GM12878 (cell line): Measurements from ENCODE around the gene SLAIN2. TPM values are rescaled to one million over a fixed set of nuclear protein-coding genes. Genes with fewer than 3 reads are reported as not detected.

ENCODE experiments used
- ATAC-seq: fragments of 200-7000 bp; cut with Tn5 transposase; 3 replicates; pipeline ENCODE4 v1.9.1; 2020; ENCODE audit warnings: mild to moderate bottlenecking, moderate library complexity
- BruUV-seq: library from RNA; stranded (reverse); fragments of 400-500 nt; replicated peaks from 2 replicates; lab custom pipeline; 2021; lab: Mats Ljungman, UMichigan
- CTCF ChIA-PET: fragments of 300-600 bp; sonication (Branson Sonifier 250); formaldehyde crosslinking; extraction: SDS; loops from one replicate; lab custom pipeline; 2021; ENCODE audit warnings: inconsistent platforms; lab: Yijun Ruan, JAX
- POLR2A ChIA-PET: fragments of 350-600 bp; formaldehyde crosslinking; extraction: SDS; loops from one replicate; lab custom pipeline; 2021; ENCODE audit warnings: inconsistent platforms; lab: Charles Lee
- RAD21 ChIA-PET: fragments of 300-600 bp; sonication (Branson Sonifier 250); formaldehyde crosslinking; loops from one replicate; lab custom pipeline; 2023; ENCODE audit warnings: antibody characterized with exemption; ENCODE audit not compliant: unreplicated experiment; lab: Charles Lee
- SMC1A ChIA-PET: fragments of 300-600 bp; sonication (Branson Sonifier 250); formaldehyde crosslinking; loops from one replicate; lab custom pipeline; 2023; ENCODE audit not compliant: unreplicated experiment, uncharacterized antibody; lab: Charles Lee
- DNase-seq: peaks from one replicate; pipeline ENCODE4 v3.0.0-alpha.2; 2011; ENCODE audit warnings: low read depth, low spot score
- FAIRE-seq: peaks from 3 replicates; lab custom pipeline; 2011; peaks lifted over from hg19 to GRCh38; lab: Jason Lieb, UNC
- H2AFZ ChIP-seq: 2 replicates; pipeline ENCODE4 v1.6.0; 2011; ENCODE audit warnings: low read depth, low read length, control low read depth; ENCODE audit not compliant: control insufficient read depth
- H3K27ac ChIP-seq: 2 replicates; pipeline ENCODE4 v1.5.1; 2011; ENCODE audit warnings: control low read depth; ENCODE audit not compliant: control insufficient read depth, insufficient read depth
- H3K27me3 ChIP-seq, 2 experiments: replicated peaks in 1 of 2; 2 replicates each; pipeline versions ENCODE4 v1.6.0 to v1.6.1; 2011; ENCODE audit warnings: low read length in 1 of 2; ENCODE audit not compliant: control insufficient read depth in 2 of 2, insufficient read depth in 2 of 2
- H3K36me3 ChIP-seq, 2 experiments: 2 replicates each; pipeline ENCODE4 v1.5.1; 2011; ENCODE audit warnings: low read length in 1 of 2; ENCODE audit not compliant: control insufficient read depth in 2 of 2, insufficient read depth in 2 of 2
- H3K4me1 ChIP-seq: 2 replicates; pipeline ENCODE4 v1.6.1; 2011; ENCODE audit warnings: mild to moderate bottlenecking, low read length, moderate library complexity, mixed read lengths; ENCODE audit not compliant: control insufficient read depth, insufficient read depth
- H3K4me2 ChIP-seq: 2 replicates; pipeline ENCODE4 v1.6.0; 2011; ENCODE audit warnings: control low read depth; ENCODE audit not compliant: control insufficient read depth, insufficient read depth
- H3K4me3 ChIP-seq: fragments of 200-600 bp; sonication (generic); 2 replicates; pipeline ENCODE4 v1.5.1; 2016
- H3K79me2 ChIP-seq: 2 replicates; pipeline ENCODE4 v1.6.0; 2011; ENCODE audit warnings: low read length; ENCODE audit not compliant: control insufficient read depth, insufficient read depth
- H3K9ac ChIP-seq: 2 replicates; pipeline ENCODE4 v1.8.0; 2011; ENCODE audit warnings: low read length, control low read depth, mixed read lengths; ENCODE audit not compliant: control insufficient read depth, insufficient read depth
- H3K9me3 ChIP-seq: replicated peaks from 3 replicates; pipeline ENCODE4 v1.5.1; 2011; ENCODE audit warnings: mild to moderate bottlenecking, low read length; ENCODE audit not compliant: control insufficient read depth, insufficient read depth
- H4K20me1 ChIP-seq: 2 replicates; pipeline ENCODE4 v1.6.0; 2011; ENCODE audit not compliant: control insufficient read depth, insufficient read depth
- IRF4 ChIP-seq: IDR thresholded peaks from 2 replicates; pipeline ENCODE4 v1.6.1; 2011; ENCODE audit warnings: low read depth, low read length
- MEF2A ChIP-seq: IDR thresholded peaks from 2 replicates; pipeline ENCODE4 v1.6.1; 2011; ENCODE audit warnings: low read depth, mild to moderate bottlenecking, low read length, moderate library complexity; ENCODE audit not compliant: insufficient read depth
- MEF2B ChIP-seq: fragments of 450-650 bp; IDR thresholded peaks from 2 replicates; pipeline ENCODE4 v1.6.1; 2018; ENCODE audit warnings: mild to moderate bottlenecking, moderate library complexity; ENCODE audit not compliant: partially characterized antibody, poor library complexity, severe bottlenecking
- MTA2 ChIP-seq: fragments of 450-650 bp; IDR thresholded peaks from 2 replicates; pipeline ENCODE4 v1.6.1; 2016; ENCODE audit warnings: low read depth, mild to moderate bottlenecking, moderate library complexity
- NFXL1 ChIP-seq: fragments of 450-650 bp; IDR thresholded peaks from 2 replicates; pipeline ENCODE4 v1.6.1; 2017; ENCODE audit warnings: antibody characterized with exemption, mild to moderate bottlenecking, borderline replicate concordance
- POLR2AphosphoS2 ChIP-seq: IDR thresholded peaks from 2 replicates; pipeline ENCODE4 v1.6.1; 2011; ENCODE audit warnings: low read depth, mild to moderate bottlenecking, low read length, improper control_type of control experiment, moderate library complexity
- SMAD5 ChIP-seq: IDR thresholded peaks from 2 replicates; pipeline ENCODE4 v1.6.1; 2016; ENCODE audit warnings: antibody characterized with exemption, low read depth
- STAT3 ChIP-seq: IDR thresholded peaks from 2 replicates; pipeline ENCODE4 v1.6.1; 2011; ENCODE audit warnings: low read depth, low read length, improper control_type of control experiment
- SUPT20H ChIP-seq: IDR thresholded peaks from 2 replicates; pipeline ENCODE4 v1.6.1; 2011; ENCODE audit warnings: low read depth, mild to moderate bottlenecking, low read length, moderate library complexity, borderline replicate concordance; ENCODE audit not compliant: control insufficient read depth
- TAF1 ChIP-seq: IDR thresholded peaks from 2 replicates; pipeline ENCODE4 v1.6.1; 2011; ENCODE audit warnings: mild to moderate bottlenecking, low read depth, low read length, borderline replicate concordance
- TCF7 ChIP-seq: IDR thresholded peaks from 2 replicates; pipeline ENCODE4 v1.6.1; 2014; ENCODE audit warnings: antibody characterized with exemption, borderline replicate concordance
- YY1 ChIP-seq: IDR thresholded peaks from 2 replicates; pipeline ENCODE4 v1.6.1; 2011; ENCODE audit warnings: low read depth, mild to moderate bottlenecking, low read length
- WGBS: methylation state at CpG from one replicate; pipeline ENCODE4 v1.1.6; 2016; ENCODE audit warnings: low lambda C conversion rate; ENCODE audit not compliant: insufficient replicate concordance, insufficient coverage; ENCODE audit errors: missing lambda C conversion rate; 5-methylcytosine and 5-hydroxymethylcytosine counted together
- in situ Hi-C: fragments of 300-500 bp; cut with MboI; formaldehyde crosslinking; loops from 9 replicates; pipeline ENCODE4 v1.14.3; 2018; ENCODE audit warnings: mixed read lengths
- intact Hi-C: fragments of 100-400 bp; cut with micrococcal nuclease; formaldehyde crosslinking; loops from one replicate; pipeline ENCODE4 v1.14.2; 2022; ENCODE audit not compliant: unreplicated experiment
- polyA plus RNA-seq, 11 experiments: library from polyadenylated mRNA; depleted of rRNA in 4 of 11; unstranded in 6 of 11; stranded (reverse) in 5 of 11; fragments of >200 nt; fragmentation: Nextera tagmentation in 4 of 11; fragmentation: Illumina TruSeq in 1 of 11; extraction: Ambion mirVana in 4 of 11; extraction: Trizol in 1 of 11; gene quantifications; 1 replicate in 1 of 11; 2 replicates in 10 of 11; pipeline versions ENCODE4 v1.2.1 to v1.2.3, GENCODE V29; 2011 to 2016; ENCODE audit warnings: inconsistent platforms in 2 of 11, missing spikeins in 2 of 11, low read depth in 1 of 11
- total RNA-seq, 4 experiments: library from RNA; depleted of rRNA in 3 of 4; stranded (reverse); fragments of >200 nt in 3 of 4; fragmentation: Illumina TruSeq in 1 of 4; extraction: Trizol in 1 of 4; gene quantifications; 2 replicates each; pipeline versions ENCODE4 v1.2.1 to v1.2.3, GENCODE V29; 2013 to 2021
- TF ChIP-seq, protein P1 (sequence below): fragments of 450-650 bp; IDR thresholded peaks from 2 replicates; pipeline ENCODE4 v1.6.1; 2018; ENCODE audit warnings: mild to moderate bottlenecking, low read depth, moderate library complexity; ENCODE audit not compliant: partially characterized antibody
- TF ChIP-seq, protein P2 (sequence below): fragments of 450-650 bp; IDR thresholded peaks from 2 replicates; pipeline ENCODE4 v1.6.1; 2017; ENCODE audit warnings: mild to moderate bottlenecking
- TF ChIP-seq, protein P3 (sequence below): fragments of 450-650 bp; formaldehyde crosslinking; IDR thresholded peaks from 2 replicates; pipeline ENCODE4 v1.4.0; 2020; ENCODE audit warnings: mild to moderate bottlenecking, moderate library complexity

Gene SLAIN2
- total and polyA plus RNA-seq, 10 of the 15 experiments (the other 5 are each of a cell fraction or from before 2014, with no cell fraction given): 4.3 to 96.6 (median 25.4) TPM

DNA sequence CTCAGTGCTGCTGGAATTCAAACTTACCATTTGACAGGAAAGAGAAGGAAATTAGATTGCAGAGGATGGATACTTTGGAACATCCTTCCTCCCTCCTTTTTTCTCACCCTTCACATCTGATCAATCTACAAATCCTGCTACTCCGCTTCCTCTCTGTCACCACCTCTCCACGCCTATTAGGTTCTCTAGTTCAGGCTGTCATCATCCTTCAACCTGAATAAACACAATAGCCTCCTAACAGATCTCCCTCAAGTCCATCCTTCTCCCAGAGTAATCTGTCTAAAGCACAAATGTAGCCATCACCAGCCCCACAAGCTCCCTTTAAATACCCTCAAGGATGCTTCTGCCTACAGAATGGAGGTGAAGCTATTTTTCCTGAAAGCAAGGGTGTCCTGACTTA lies 20.0 kb upstream of the SLAIN2 start (continued):
- TF ChIP-seq SMAD5 (no peak), MTA2 (no peak)

DNA sequence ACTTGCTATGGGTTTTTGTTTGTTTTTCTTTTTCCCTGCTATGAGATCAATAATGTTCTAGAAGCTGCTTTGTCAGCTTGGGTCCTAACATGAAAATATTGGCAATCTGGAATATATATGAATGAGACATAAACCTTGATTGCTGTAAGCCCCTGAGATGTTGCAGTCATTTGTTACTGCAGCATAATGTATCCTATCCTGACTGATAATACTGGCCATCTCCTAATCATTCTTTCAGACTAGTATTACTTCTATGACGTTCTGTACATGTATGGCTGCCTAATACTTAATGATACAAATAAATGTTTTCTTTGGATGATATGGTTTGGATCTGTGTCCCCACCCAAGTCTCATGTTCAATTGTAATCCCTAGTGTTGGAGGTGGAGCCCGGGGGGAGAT lies 19.3 kb upstream of the SLAIN2 start:
- 71% methylated on average over 2 of the region's 2 CpGs for WGBS
- RAD21 ChIA-PET: no interaction called here
- TF ChIP-seq MEF2A: no peak
- no peak for TF ChIP-seq TAF1
- TF ChIP-seq STAT3: no peak
- no peak for TF ChIP-seq MTA2
- TF ChIP-seq, protein P1, sequence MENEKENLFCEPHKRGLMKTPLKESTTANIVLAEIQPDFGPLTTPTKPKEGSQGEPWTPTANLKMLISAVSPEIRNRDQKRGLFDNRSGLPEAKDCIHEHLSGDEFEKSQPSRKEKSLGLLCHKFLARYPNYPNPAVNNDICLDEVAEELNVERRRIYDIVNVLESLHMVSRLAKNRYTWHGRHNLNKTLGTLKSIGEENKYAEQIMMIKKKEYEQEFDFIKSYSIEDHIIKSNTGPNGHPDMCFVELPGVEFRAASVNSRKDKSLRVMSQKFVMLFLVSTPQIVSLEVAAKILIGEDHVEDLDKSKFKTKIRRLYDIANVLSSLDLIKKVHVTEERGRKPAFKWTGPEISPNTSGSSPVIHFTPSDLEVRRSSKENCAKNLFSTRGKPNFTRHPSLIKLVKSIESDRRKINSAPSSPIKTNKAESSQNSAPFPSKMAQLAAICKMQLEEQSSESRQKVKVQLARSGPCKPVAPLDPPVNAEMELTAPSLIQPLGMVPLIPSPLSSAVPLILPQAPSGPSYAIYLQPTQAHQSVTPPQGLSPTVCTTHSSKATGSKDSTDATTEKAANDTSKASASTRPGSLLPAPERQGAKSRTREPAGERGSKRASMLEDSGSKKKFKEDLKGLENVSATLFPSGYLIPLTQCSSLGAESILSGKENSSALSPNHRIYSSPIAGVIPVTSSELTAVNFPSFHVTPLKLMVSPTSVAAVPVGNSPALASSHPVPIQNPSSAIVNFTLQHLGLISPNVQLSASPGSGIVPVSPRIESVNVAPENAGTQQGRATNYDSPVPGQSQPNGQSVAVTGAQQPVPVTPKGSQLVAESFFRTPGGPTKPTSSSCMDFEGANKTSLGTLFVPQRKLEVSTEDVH: no peak
- TF ChIP-seq, protein P2, sequence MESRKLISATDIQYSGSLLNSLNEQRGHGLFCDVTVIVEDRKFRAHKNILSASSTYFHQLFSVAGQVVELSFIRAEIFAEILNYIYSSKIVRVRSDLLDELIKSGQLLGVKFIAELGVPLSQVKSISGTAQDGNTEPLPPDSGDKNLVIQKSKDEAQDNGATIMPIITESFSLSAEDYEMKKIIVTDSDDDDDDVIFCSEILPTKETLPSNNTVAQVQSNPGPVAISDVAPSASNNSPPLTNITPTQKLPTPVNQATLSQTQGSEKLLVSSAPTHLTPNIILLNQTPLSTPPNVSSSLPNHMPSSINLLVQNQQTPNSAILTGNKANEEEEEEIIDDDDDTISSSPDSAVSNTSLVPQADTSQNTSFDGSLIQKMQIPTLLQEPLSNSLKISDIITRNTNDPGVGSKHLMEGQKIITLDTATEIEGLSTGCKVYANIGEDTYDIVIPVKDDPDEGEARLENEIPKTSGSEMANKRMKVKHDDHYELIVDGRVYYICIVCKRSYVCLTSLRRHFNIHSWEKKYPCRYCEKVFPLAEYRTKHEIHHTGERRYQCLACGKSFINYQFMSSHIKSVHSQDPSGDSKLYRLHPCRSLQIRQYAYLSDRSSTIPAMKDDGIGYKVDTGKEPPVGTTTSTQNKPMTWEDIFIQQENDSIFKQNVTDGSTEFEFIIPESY: no peak
- TF ChIP-seq TCF7: no peak
- TF ChIP-seq SUPT20H: no peak
- no peak for TF ChIP-seq POLR2AphosphoS2
- TF ChIP-seq NFXL1: no peak
- TF ChIP-seq MEF2B: no peak
- TF ChIP-seq IRF4: no peak
- TF ChIP-seq YY1: no peak
- TF ChIP-seq, protein P3, sequence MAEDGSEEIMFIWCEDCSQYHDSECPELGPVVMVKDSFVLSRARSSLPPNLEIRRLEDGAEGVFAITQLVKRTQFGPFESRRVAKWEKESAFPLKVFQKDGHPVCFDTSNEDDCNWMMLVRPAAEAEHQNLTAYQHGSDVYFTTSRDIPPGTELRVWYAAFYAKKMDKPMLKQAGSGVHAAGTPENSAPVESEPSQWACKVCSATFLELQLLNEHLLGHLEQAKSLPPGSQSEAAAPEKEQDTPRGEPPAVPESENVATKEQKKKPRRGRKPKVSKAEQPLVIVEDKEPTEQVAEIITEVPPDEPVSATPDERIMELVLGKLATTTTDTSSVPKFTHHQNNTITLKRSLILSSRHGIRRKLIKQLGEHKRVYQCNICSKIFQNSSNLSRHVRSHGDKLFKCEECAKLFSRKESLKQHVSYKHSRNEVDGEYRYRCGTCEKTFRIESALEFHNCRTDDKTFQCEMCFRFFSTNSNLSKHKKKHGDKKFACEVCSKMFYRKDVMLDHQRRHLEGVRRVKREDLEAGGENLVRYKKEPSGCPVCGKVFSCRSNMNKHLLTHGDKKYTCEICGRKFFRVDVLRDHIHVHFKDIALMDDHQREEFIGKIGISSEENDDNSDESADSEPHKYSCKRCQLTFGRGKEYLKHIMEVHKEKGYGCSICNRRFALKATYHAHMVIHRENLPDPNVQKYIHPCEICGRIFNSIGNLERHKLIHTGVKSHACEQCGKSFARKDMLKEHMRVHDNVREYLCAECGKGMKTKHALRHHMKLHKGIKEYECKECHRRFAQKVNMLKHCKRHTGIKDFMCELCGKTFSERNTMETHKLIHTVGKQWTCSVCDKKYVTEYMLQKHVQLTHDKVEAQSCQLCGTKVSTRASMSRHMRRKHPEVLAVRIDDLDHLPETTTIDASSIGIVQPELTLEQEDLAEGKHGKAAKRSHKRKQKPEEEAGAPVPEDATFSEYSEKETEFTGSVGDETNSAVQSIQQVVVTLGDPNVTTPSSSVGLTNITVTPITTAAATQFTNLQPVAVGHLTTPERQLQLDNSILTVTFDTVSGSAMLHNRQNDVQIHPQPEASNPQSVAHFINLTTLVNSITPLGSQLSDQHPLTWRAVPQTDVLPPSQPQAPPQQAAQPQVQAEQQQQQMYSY (CRISPR knock-in tag): no peak

More for the DNA sequence above, 19.3 kb upstream of the SLAIN2 start:
- ChIA-PET SMC1A (no interaction called here), POLR2A (interaction anchor here (1.1 kb wide), 1 partner anchor 18 kb away, joined by 3 read pairs; no protein-coding TSS in a partner anchor), CTCF (no interaction called here)
- in situ Hi-C loops: no loop called here
- Histone ChIP-seq H3K27ac (no peak overlapping the region), H2AFZ (no peak overlapping the region), H3K27me3 (no peaks in the 10 kb centered on the region), H3K4me1 (no peaks in the 10 kb centered on the region), H3K9me3 (no peaks in the 10 kb centered on the region), H3K4me3 (no peak overlapping the region), H3K36me3 (no peaks in the 10 kb centered on the region), H3K9ac (no peak overlapping the region), H4K20me1 (no peaks in the 10 kb centered on the region), H3K4me2 (no peak overlapping the region), H3K79me2 (no peaks in the 10 kb centered on the region)
- DNase-seq: no peak
- intact Hi-C loops: no loop called here
- FAIRE-seq: no peak
- no TSS peak for BruUV-seq
- no peak for ATAC-seq
